Neuronal stem cell (in vitro differentiated cells): ENCODE results near the gene MAPK8IP1.
A peak's percentile ranks its signal among the peaks of the same experiment; 100 is the strongest.

Source experiments
- DNase-seq: peaks from one replicate; pipeline ENCODE4 v3.0.0-alpha.2; 2013; ENCODE audit warnings: low spot score
- H2AFZ ChIP-seq: one replicate; pipeline ENCODE4 v1.6.1; 2013; ENCODE audit warnings: mild to moderate bottlenecking, low read length, inconsistent platforms
- H2AK5ac ChIP-seq: 2 replicates; pipeline ENCODE4 v1.6.1; 2013; ENCODE audit warnings: low read depth, mild to moderate bottlenecking, inconsistent platforms, low read length, moderate library complexity, mixed read lengths
- H2BK120ac ChIP-seq: 2 replicates; pipeline ENCODE4 v1.6.1; 2013; ENCODE audit warnings: low read depth, mild to moderate bottlenecking, inconsistent platforms, low read length, moderate library complexity, mixed read lengths
- H2BK12ac ChIP-seq: one replicate; pipeline ENCODE4 v1.6.1; 2013; ENCODE audit warnings: low read length, inconsistent platforms
- H2BK15ac ChIP-seq: 2 replicates; pipeline ENCODE4 v1.6.1; 2013; ENCODE audit warnings: mild to moderate bottlenecking, low read length, inconsistent platforms, mixed read lengths
- H2BK5ac ChIP-seq: one replicate; pipeline ENCODE4 v1.6.1; 2013; ENCODE audit warnings: inconsistent platforms, mild to moderate bottlenecking, low read length, moderate library complexity
- H3K14ac ChIP-seq: one replicate; pipeline ENCODE4 v1.6.1; 2013; ENCODE audit warnings: low read length, inconsistent platforms
- H3K18ac ChIP-seq: 2 replicates; pipeline ENCODE4 v1.6.1; 2013; ENCODE audit warnings: low read length, inconsistent platforms
- H3K23ac ChIP-seq: 2 replicates; pipeline ENCODE4 v1.6.1; 2013; ENCODE audit warnings: low read depth, mild to moderate bottlenecking, mixed read lengths, low read length, inconsistent platforms; ENCODE audit not compliant: poor library complexity
- H3K27ac ChIP-seq: replicated peaks from 3 replicates; pipeline ENCODE4 v1.5.1; 2013; ENCODE audit warnings: low read length, inconsistent platforms
- H3K27me3 ChIP-seq, 3 experiments: 2 replicates each; pipeline ENCODE4 v1.6.1; 2013; ENCODE audit warnings: low read length in 3 of 3, mild to moderate bottlenecking in 2 of 3, inconsistent platforms in 1 of 3, low read depth in 1 of 3, mixed read lengths in 1 of 3, moderate library complexity in 1 of 3; ENCODE audit not compliant: control insufficient read depth in 3 of 3, insufficient read depth in 3 of 3
- H3K36me3 ChIP-seq, 2 donors: replicated peaks in 1 of 2; 2 replicates each; pipeline ENCODE4 v1.6.1; 2013; ENCODE audit warnings: low read length in 2 of 2; ENCODE audit not compliant: control insufficient read depth in 2 of 2, insufficient read depth in 2 of 2
- H3K4ac ChIP-seq: 2 replicates; pipeline ENCODE4 v1.6.1; 2013; ENCODE audit warnings: inconsistent platforms, mild to moderate bottlenecking, low read length, moderate library complexity
- H3K4me1 ChIP-seq, 2 donors: 1 replicate in 1 of 2; 2 replicates in 1 of 2; pipeline ENCODE4 v1.6.1; 2013; ENCODE audit warnings: low read length in 2 of 2, low read depth in 1 of 2; ENCODE audit not compliant: control insufficient read depth in 2 of 2, insufficient read depth in 1 of 2
- H3K4me2 ChIP-seq: one replicate; pipeline ENCODE4 v1.6.1; 2013; ENCODE audit warnings: mild to moderate bottlenecking, low read length, inconsistent platforms; ENCODE audit not compliant: insufficient read depth, poor library complexity, severe bottlenecking
- H3K4me3 ChIP-seq, 2 donors: 2 replicates each; pipeline ENCODE4 v1.5.1; 2013; ENCODE audit warnings: low read length in 2 of 2, mild to moderate bottlenecking in 2 of 2, inconsistent platforms in 1 of 2, moderate library complexity in 1 of 2
- H3K79me1 ChIP-seq: one replicate; pipeline ENCODE4 v1.6.1; 2013; ENCODE audit warnings: low read depth, mild to moderate bottlenecking, inconsistent platforms, low read length, moderate library complexity
- H3K9ac ChIP-seq: one replicate; pipeline ENCODE4 v1.6.1; 2013; ENCODE audit warnings: mild to moderate bottlenecking, low read depth, low read length, inconsistent platforms; ENCODE audit not compliant: poor library complexity
- H3K9me3 ChIP-seq, 2 donors: replicated peaks in 1 of 2; 2 replicates each; pipeline versions ENCODE3 to v1.6.1; 2013; ENCODE audit warnings: low read length in 2 of 2, mild to moderate bottlenecking in 2 of 2, inconsistent platforms in 1 of 2, low read depth in 1 of 2, mixed read lengths in 1 of 2, moderate library complexity in 1 of 2; ENCODE audit not compliant: control insufficient read depth in 2 of 2, insufficient read depth in 1 of 2
- H4K8ac ChIP-seq: one replicate; pipeline ENCODE4 v1.6.1; 2013; ENCODE audit warnings: low read depth, mild to moderate bottlenecking, inconsistent platforms, low read length, moderate library complexity
- H4K91ac ChIP-seq: one replicate; pipeline ENCODE4 v1.6.1; 2013; ENCODE audit warnings: low read length, low read depth, mild to moderate bottlenecking, inconsistent platforms; ENCODE audit not compliant: poor library complexity
- WGBS, 2 donors: extraction: QIAGEN DNeasy Blood & Tissue Kit; methylation state at CpG; one replicate each; pipeline ENCODE4 v1.1.7; 2013; ENCODE audit warnings: missing lambda C conversion rate in 2 of 2, mixed read lengths in 1 of 2; ENCODE audit not compliant: insufficient read length in 2 of 2, insufficient replicate concordance in 1 of 2; ENCODE audit errors: extremely low coverage in 2 of 2; 5-methylcytosine and 5-hydroxymethylcytosine counted together

The MAPK8IP1 gene

DNA sequence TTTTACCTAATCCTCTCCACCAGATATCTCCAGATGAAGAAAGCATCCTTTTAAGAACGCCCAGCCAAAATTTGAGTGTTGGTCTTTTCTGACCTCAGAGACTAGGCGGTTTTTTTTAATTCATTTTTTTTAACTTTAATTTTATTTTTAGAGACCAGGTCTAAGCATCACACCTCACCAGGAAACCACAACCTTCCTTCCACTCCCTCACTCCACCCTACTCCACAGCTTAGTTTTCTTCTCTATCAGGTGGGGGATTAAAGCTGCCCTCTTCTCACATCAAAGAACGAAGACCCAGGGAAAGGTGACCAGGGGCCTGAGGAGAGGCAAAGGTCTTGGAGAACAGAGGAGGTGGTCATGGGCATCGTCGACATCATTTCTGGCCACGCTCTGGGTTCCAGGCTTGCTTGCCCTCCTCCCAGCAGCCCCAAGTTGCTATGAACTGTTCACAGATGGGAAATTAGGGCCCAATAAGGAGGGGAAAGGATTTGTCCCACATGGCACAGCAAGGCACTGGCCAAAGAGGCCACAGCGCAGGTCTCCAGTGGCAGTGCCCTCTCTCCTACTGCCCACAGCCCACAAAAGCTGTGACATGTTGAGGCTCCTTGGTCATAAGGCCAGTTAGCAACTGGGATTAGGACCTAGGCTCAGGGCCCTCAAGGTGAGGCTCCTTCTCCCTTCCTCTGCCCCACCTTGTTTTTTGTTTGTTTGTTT lies 33.7 kb downstream of the MAPK8IP1 start:
- peaks cover 18 to 20% of the 10 kb centered on the region in 2 donors for H3K36me3 ChIP-seq
- no peak overlapping the region for H4K8ac ChIP-seq
- H3K27ac ChIP-seq, result peak overlapping the region; percentile 9
- H3K4me1 ChIP-seq, result peaks cover 18 to 27% of the 10 kb centered on the region in 2 donors
- peak overlapping the region; percentile 63 for H2BK12ac ChIP-seq
- peak overlapping the region; percentile 21 for H2BK5ac ChIP-seq
- H3K4ac ChIP-seq, result no peak overlapping the region
- no peak overlapping the region for H3K9ac ChIP-seq
- no peak overlapping the region for H3K23ac ChIP-seq
- DNase-seq, result no peak
- peaks cover 9% of the 10 kb centered on the region for H3K79me1 ChIP-seq
- H3K18ac ChIP-seq, result peak overlapping the region; percentile 81
- H3K4me2 ChIP-seq, result no peak overlapping the region
- WGBS, 2 donors, result no CpG with 5 or more reads among the region's 7 CpGs
- no peak overlapping the region for H3K14ac ChIP-seq
- H3K4me3 ChIP-seq, result peak overlapping the region; percentile 22 to 92
- H2AFZ ChIP-seq, result peak overlapping the region; percentile 84
- peaks cover 0 to 46% (median 12%) of the 10 kb centered on the region in 3 experiments for H3K27me3 ChIP-seq
- peak overlapping the region; percentile 91 for H2AK5ac ChIP-seq
- H3K9me3 ChIP-seq, result no peaks in the 10 kb centered on the region
- H2BK15ac ChIP-seq, result peak overlapping the region; percentile 40
- no peak overlapping the region for H4K91ac ChIP-seq
- peak overlapping the region; percentile 64 for H2BK120ac ChIP-seq

DNA sequence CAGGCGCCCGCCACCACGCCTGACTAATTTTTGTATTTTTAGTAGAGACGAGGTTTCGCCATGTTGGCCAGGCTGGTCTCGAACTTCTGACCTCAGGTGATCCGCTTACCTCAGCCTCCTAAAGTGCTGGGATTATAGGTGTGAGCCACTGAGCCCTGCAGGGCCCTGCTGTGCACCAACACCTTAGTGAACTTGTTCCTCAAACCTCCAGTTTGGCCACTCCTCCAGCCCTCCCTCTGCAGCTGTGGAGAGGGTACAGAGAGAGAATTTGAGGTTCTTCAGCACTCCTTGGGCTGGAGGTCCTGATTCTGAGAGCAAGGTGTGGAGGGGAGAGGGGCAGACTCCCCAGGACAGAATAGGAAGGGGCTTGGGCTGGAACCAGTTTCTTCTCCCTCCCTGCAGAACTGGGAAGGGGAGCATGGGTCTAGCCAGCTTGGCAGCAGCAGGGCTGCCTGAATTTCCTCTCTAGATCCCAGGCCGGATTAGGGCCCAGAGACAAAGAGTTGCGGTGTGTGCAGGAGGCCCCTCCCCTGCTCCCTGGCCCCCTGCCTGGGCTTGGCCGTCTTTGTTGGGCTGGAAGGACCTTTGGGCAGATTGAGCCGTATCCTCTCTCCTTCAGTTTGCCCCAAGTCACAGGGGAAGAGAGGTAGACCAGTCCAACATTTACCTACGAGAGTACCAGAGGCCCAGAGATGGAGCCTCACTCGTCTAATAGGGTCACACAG lies 34.5 kb downstream of the MAPK8IP1 start:
- Histone ChIP-seq H3K9ac (no peak overlapping the region), H3K18ac (peak overlapping the region; percentile 74), H3K36me3 (peaks cover 9 to 11% of the 10 kb centered on the region in 2 donors), H2BK120ac (no peak overlapping the region), H2AK5ac (no peak overlapping the region), H2BK12ac (no peak overlapping the region), H3K9me3 (no peaks in the 10 kb centered on the region), H2BK5ac (peak overlapping the region; percentile 21), H3K79me1 (peaks cover 5% of the 10 kb centered on the region), H4K8ac (peak overlapping the region; percentile 86), H3K4me1 (peaks cover 18 to 27% of the 10 kb centered on the region in 2 donors), H3K4me3 (no peak overlapping the region), H3K23ac (no peak overlapping the region), H2AFZ (peak overlapping the region; percentile 69), H2BK15ac (peak overlapping the region; percentile 13), H3K27me3 (peaks cover 0 to 54% (median 13%) of the 10 kb centered on the region in 3 experiments), H3K27ac (peak overlapping the region; percentile 72), H3K14ac (no peak overlapping the region), H3K4me2 (peak overlapping the region; percentile 35), H4K91ac (no peak overlapping the region), H3K4ac (no peak overlapping the region)
- DNase-seq, result no peak
- WGBS, 2 donors, result no CpG with 5 or more reads among the region's 13 CpGs

DNA sequence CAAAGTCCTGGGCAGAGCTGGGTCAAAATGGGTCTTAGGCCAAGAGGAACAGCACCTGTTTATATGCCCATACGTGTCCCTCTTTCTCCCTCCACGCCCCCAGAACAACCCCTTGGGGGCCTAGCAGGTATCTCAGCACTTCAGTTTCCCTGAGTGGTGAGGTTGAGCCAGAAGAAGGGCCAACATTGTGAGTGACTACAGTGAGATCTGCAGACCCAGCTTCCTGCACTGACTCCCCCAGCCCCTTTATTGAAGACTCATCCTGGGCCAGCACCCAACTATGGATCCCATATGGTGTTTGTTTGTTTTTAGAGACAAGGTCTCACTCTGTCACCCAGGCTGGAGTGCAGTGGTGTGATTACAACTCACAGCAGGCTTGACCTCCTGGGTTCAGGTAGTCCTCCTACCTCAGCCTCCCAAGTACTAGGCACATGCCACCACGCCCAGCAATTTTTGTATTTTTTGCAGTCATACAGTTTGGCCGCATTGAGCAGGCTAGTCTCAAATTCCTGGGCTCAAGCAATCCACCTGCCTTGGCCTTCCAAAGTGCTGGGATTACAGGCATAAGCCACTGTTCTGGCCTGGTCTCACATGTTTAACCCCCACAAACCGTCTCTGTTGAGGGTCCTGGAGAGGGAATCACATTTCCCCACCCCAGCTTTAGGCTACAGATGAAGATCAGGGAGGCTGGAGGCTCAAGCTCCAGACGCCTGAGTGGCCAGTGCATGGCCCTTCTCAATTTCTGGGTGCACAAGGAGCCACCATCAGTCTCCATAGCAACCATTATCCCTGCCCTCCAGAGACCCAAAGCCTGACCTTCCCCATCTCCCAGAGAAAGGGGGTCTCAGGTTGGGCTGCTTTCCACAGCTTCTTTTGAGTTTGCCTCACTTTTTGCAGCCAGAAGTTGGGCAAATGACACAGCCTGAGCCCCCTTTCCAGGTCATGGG lies 35.4 kb downstream of the MAPK8IP1 start:
- Histone ChIP-seq H3K4me2 (no peak overlapping the region), H3K23ac (no peak overlapping the region), H3K36me3 (peaks cover 3 to 4% of the 10 kb centered on the region in 2 donors), H3K79me1 (peaks cover 5% of the 10 kb centered on the region), H2BK15ac (peak overlapping the region; percentile 13), H3K4ac (no peak overlapping the region), H2BK12ac (no peak overlapping the region), H3K27ac (peak overlapping the region; percentile 72), H3K9me3 (no peaks in the 10 kb centered on the region), H4K8ac (no peak overlapping the region), H2BK5ac (peak overlapping the region; percentile 21), H3K9ac (no peak overlapping the region), H2AK5ac (peak overlapping the region; percentile 38), H4K91ac (no peak overlapping the region), H3K4me1 (peaks cover 18 to 27% of the 10 kb centered on the region in 2 donors), H3K14ac (no peak overlapping the region), H3K27me3 (peaks cover 0 to 58% (median 13%) of the 10 kb centered on the region in 3 experiments), H2AFZ (peak overlapping the region; percentile 87), H3K18ac (peak overlapping the region; percentile 12), H2BK120ac (no peak overlapping the region), H3K4me3 (no peak overlapping the region)
- WGBS, 2 donors, result no CpG with 5 or more reads among the region's 6 CpGs
- DNase-seq, result no peak
